GM21717 (cell line): ENCODE measurements around the gene PDCD1LG2.
A peak's percentile ranks its signal among the peaks of the same experiment; 100 is the strongest.
"Not testable (repeated sequence)": the region's sequence is repeated elsewhere in the genome, so short reads cannot be mapped to it uniquely, and the experiment has no call there.

Source experiments
- ATAC-seq: cut with Tn5 transposase; IDR thresholded peaks from one replicate; pipeline ENCODE4 v1.9.1; 2021; ENCODE audit warnings: mild to moderate bottlenecking, moderate library complexity; ENCODE audit not compliant: unreplicated experiment

Gene PDCD1LG2

GRCh38 chr9:5493679-5494511, 16.4 kb upstream of the PDCD1LG2 start:
- peak; percentile 82 for ATAC-seq

GRCh38 chr9:5494765-5495164, 15.6 kb upstream of the PDCD1LG2 start:
- ATAC-seq = not testable (repeated sequence)

GRCh38 chr9:5499157-5499556, 11.2 kb upstream of the PDCD1LG2 start:
- no peak for ATAC-seq

DNA sequence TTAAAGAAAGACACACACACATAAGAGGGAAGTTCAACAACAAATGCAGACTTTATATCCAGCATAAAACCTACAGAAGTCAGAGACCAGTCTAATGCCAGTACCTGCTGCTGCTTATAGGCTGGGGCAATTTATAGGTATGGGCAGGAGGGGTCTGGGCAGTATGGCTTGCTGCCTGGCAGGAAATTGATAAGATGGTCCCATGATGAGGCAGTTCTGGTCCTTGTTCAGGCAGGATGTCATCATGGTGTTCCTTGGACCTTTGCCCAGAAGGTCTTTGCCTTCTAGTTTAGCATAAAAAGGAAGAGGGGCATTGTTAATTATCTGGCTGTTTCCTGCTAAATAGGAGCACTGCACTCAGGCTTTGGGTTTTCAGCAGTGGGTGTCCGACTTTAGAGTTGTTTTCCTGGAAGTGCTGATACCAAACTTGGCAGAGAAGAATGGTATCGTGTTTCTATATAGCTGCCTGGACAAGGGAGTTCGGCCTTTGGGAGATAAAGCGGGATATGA, 10.4 kb upstream of the PDCD1LG2 start:
- no peak for ATAC-seq

DNA sequence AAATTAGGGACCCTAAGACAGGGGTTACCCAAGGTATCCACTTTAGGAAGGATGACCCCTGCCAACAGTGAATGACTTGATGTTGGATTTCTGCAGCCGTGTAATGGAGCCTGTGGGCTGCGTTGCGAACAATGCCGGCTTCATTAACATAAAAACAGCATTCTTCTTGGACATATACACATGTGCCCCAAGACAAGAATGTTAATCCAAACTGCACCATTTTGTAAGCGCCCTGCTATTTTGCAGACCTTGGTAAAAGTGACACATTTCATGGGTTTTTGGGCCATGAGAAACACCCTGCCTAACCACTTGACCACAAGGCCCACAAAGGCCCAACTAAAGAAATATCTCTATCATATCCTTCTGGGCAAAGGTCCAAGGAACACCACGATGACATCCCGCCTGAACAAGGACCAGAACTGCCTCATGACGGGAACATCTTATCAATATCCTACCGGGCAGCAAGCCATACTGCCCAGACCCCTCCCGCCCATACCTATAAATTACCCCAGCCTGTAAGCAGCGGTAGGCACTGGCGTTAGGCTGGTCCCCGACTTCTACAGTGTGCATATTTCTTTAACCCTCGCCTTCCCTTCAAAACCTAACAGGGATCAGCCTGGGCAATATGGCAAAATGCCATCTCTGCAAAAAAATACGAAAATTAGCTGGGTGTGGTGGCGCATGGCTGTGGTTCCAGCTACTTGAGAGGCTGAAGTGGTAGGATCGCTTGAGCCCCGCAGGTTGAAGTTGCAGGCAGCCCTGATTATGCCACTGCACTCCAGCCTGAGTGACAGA, 9.7 kb upstream of the PDCD1LG2 start:
- no peak for ATAC-seq

GRCh38 chr9:5502553-5502952, 7.8 kb upstream of the PDCD1LG2 start:
- ATAC-seq = no peak

DNA sequence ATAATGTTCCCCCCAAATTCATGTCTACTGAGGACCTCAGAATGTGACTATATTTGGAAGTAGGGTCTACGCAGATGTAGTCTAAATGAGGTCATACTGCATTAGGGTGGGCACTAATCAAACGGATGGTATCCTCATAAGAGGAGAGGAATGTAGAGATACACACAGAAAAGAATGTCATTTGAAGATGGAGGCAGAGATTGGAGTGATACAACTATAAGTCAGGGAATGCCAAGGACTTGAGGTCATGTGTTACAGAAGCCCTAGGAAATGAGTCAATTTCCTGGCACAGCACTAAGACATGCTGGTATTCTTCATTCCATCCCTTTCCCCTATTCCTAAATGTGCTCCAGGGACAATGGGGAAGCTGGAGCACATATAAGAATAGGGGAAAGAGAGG, 758 bp upstream of the PDCD1LG2 start:
- no peak for ATAC-seq

GRCh38 chr9:5510989-5511388, 658 bp downstream of the PDCD1LG2 start:
- ATAC-seq = no peak

GRCh38 chr9:5511476-5511875, 1.1 kb downstream of the PDCD1LG2 start:
- no peak for ATAC-seq

GRCh38 chr9:5511935-5512580, 1.7 kb downstream of the PDCD1LG2 start:
- ATAC-seq = no peak

DNA sequence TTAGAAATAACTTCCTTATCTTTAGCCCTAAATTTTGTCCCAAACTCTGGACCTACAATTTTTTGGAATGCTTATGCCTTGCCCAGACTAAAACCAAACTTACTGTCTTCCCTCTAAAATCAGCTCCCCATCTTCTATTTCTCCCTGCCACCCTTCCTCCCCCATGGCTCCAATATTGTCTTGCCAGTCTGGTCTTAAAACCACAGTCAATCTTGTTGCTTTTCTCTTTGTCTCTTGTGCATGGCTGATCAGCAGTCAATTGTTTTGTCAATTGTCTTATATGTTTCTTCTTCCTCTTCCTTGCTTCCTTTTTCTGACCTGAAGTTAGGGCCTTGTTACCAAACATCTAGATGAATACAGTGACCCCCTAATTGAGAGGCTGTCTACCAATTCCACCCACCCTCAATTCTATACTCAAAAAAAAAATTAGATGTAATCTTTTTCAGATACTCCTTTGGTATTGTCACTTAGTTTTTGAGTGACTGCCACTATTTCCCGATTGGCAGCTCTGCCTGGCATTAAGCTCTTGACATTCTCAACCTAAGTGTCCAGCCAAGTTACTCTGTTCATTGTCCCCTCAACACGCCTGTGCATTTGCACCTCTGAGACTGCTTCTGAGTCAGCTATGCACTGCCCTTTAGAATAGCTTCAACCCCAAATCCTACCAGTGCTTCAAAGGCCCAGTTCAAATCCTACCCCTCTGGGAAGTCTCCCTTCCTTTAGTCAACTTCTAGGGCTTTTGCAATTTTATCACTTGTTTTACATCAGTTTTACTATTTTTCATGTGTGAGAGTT, 2.5 kb downstream of the PDCD1LG2 start:
- ATAC-seq = no peak

GRCh38 chr9:5513966-5514616, 3.8 kb downstream of the PDCD1LG2 start:
- no peak for ATAC-seq

DNA sequence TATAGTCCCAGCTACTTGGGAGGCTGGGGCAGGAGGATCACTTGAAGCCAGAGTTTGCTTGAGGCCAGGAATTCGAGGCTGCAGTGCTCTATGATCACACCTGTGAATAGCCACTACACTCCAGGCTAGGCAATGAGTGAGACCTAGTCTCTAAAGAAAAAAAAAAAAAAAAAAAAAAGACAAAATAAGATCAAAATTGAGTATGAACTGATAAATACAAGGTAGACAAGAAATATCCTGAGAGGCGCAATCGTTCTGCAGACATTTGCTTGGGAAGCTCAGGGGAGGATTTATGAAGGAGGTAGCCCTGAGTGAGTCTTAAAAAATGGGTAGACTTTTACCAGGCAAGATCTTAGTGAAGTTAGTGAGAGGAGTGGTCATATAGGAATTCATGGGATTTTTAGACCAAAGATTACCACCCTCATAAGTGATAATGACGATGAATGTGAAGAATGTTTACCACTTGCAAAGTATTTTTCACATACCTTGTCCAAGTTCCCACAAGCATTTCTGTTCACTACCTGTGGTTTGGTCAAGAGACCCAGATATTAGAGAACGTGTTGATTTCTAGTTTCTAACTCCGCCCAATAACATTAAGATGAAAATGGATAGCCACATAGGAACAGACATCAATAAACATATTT, 4.4 kb downstream of the PDCD1LG2 start:
- no peak for ATAC-seq

DNA sequence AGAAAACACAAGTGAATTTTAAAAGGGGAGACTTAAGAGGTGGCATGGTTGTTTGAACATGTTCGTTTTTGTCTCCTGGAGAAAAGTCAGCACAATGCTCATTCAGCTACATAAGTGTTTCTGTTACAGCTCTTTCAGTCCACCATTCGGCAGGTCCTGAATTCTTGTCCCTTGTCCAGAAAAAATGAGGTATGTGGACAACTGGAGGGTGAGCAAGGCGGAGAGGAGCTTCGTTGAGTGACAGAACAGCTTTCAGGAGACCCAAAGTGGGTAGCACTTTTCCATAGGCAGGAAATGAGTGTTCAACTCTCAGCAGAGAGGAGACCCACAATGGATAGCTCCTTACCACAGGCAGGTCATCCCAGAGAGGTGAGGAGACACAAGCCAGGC, 4.9 kb downstream of the PDCD1LG2 start:
- no peak for ATAC-seq

- no peak for ATAC-seq
Measured at GRCh38 chr9:5516453-5517220, 6.3 kb downstream of the PDCD1LG2 start.

DNA sequence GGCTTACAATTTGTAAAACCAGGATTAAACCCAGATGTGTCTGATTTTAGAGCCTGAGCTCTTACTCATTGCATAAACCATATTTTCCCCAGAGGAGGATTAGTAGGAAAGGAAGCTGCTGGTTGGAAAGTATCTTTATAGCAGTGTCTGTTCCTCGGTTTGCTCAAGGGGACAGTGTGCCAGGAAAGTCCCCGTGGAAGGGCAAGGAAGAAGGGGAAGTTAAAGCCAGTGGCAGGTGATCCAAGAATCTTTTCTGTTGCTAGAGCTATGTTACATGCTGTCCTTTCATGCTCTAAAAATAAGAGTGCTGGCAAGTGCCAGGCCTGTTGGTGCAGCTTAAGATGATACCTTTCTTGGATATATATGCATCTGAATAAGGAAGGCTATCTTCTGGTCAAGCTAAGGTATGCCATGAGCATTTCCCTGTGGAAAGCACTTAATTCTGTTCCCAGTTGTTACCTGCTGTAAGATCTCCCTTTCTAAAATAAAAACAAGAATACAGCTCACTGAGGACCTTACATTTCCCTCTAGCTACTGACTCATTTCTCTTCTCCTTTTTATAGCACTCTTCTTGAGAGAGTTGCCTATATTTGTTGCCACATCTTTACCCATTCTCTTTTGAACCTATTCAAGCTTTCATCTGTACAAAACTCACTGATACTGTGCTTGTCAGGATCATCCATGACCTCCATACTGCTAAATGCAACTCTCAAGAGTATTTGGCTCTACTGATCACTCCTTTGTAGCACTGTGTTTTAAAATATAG, 8.0 kb downstream of the PDCD1LG2 start:
- peak; percentile 72 for ATAC-seq

GRCh38 chr9:5518937-5519319, 8.6 kb downstream of the PDCD1LG2 start:
- ATAC-seq = peak; percentile 6

GRCh38 chr9:5524090-5524489, 13.8 kb downstream of the PDCD1LG2 start:
- ATAC-seq = no peak
